ENCODE results near the gene PRR7.

DNA sequence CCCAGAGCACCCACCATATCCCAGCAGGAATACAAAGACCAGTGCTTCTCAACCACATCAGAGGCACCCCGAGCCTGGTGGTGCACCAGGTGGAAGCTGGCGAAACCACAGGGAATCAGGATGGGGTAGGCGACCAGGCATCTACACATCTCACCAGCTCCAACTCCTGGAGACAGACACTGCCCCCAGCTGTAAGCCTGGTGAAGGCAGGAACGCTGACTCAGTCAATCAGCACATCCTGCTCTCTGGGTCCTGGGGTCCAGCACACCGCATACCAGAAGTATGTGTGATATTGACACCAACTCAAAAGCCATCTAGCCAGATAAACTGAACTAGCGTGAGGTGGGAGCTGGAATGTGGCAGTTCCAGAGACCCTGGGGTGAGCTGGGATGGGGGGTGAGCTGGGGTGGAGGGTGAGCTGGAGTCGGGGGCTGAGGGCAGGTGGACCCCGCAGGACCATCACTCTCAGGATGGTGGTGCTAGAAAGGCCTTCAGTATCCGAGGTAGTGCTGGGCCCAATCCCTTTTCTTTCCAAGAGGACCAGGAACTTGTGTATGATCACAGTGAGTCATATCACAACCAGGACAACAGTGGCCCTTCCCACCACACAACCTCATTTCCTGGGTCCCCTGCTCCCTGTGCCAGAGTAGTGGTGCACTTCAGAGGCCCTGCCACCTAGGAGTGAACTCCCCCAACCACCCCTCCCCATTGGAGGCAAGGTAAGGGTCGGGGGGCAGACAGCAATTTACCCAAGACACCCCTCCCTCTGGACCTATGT, 24.3 kb downstream of the PRR7 start:
- TF ChIP-seq POLR2A (IDR thresholded peaks at IDR 0.05) (no peak), EP300 (IDR thresholded peaks at IDR 0.05) (no peak), POLR2AphosphoS5 (IDR thresholded peaks at IDR 0.05) (no peak)
- TF ChIP-seq, protein P1, sequence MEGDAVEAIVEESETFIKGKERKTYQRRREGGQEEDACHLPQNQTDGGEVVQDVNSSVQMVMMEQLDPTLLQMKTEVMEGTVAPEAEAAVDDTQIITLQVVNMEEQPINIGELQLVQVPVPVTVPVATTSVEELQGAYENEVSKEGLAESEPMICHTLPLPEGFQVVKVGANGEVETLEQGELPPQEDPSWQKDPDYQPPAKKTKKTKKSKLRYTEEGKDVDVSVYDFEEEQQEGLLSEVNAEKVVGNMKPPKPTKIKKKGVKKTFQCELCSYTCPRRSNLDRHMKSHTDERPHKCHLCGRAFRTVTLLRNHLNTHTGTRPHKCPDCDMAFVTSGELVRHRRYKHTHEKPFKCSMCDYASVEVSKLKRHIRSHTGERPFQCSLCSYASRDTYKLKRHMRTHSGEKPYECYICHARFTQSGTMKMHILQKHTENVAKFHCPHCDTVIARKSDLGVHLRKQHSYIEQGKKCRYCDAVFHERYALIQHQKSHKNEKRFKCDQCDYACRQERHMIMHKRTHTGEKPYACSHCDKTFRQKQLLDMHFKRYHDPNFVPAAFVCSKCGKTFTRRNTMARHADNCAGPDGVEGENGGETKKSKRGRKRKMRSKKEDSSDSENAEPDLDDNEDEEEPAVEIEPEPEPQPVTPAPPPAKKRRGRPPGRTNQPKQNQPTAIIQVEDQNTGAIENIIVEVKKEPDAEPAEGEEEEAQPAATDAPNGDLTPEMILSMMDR (IDR thresholded peaks at IDR 0.05): no peak
